ENCODE measurements around the gene KHK.
"Not testable (repeated sequence)": the region's sequence is repeated elsewhere in the genome, so short reads cannot be mapped to it uniquely, and the experiment has no call there.

- not testable (repeated sequence) for TF ChIP-seq POLR2A (IDR thresholded peaks at IDR 0.05; ENCODE audit: low read length); GATA1 (IDR thresholded peaks at IDR 0.05; ENCODE audit: low read depth, low read length)
Observed at GRCh38 chr2:27111392-27112078, 25.0 kb downstream of the KHK start.

All from erythroblast (primary cell).